GM20000 (cell line): ENCODE measurements around the gene SMIM10L2A.
"Not testable (repeated sequence)": the region's sequence is repeated elsewhere in the genome, so short reads cannot be mapped to it uniquely, and the experiment has no call there.

Experiments
- DNase-seq: peaks from one replicate; pipeline ENCODE4 v3.0.0; 2012; ENCODE audit warnings: low spot score
- CTCF ChIP-seq: IDR thresholded peaks from 2 replicates; pipeline ENCODE4 v1.5.1; 2012; ENCODE audit warnings: mild to moderate bottlenecking, control low read depth; ENCODE audit errors: extremely low read depth, missing control alignments

Gene SMIM10L2A

GRCh38 chrX:135389717-135390116 is 32.0 kb upstream of the SMIM10L2A start:
- DNase-seq, result no peak
- no peak for TF ChIP-seq CTCF

GRCh38 chrX:135391734-135392133 is 30.0 kb upstream of the SMIM10L2A start:
- no peak for DNase-seq
- TF ChIP-seq CTCF, result no peak

GRCh38 chrX:135393051-135393450 is 28.7 kb upstream of the SMIM10L2A start:
- no peak for DNase-seq
- TF ChIP-seq CTCF, result no peak

- no peak for DNase-seq
- no peak for TF ChIP-seq CTCF
Measured at GRCh38 chrX:135395064-135395463, 26.7 kb upstream of the SMIM10L2A start.

- no peak for DNase-seq
- no peak for TF ChIP-seq CTCF
Measured at GRCh38 chrX:135396109-135396508, 25.6 kb upstream of the SMIM10L2A start.

GRCh38 chrX:135396566-135396965 is 25.2 kb upstream of the SMIM10L2A start:
- no peak for TF ChIP-seq CTCF
- no peak for DNase-seq

- DNase-seq, result no peak
- TF ChIP-seq CTCF, result no peak
Measured at GRCh38 chrX:135397652-135398051, 24.1 kb upstream of the SMIM10L2A start.

GRCh38 chrX:135403374-135403773 is 18.4 kb upstream of the SMIM10L2A start:
- DNase-seq, result no peak
- no peak for TF ChIP-seq CTCF

- DNase-seq, result not testable (repeated sequence)
Measured at GRCh38 chrX:135406428-135406827, 15.3 kb upstream of the SMIM10L2A start.
